Erythroblast (primary cell): Measurements from ENCODE around the gene FSCN2.

ENCODE experiments used
- GATA1 ChIP-seq: IDR thresholded peaks from 2 replicates; pipeline ENCODE4 v1.6.1; 2011; ENCODE audit warnings: low read depth, mild to moderate bottlenecking, control low read depth, low read length, moderate library complexity
- POLR2A ChIP-seq: IDR thresholded peaks from 2 replicates; pipeline ENCODE4 v1.6.1; 2011; ENCODE audit warnings: mild to moderate bottlenecking, low read length

- TF ChIP-seq POLR2A (no peak), GATA1 (no peak)
Measured at GRCh38 chr17:81563861-81564586, 35.8 kb downstream of the FSCN2 start.
